ENCODE results near the gene HLTF.

HLTF gene

DNA sequence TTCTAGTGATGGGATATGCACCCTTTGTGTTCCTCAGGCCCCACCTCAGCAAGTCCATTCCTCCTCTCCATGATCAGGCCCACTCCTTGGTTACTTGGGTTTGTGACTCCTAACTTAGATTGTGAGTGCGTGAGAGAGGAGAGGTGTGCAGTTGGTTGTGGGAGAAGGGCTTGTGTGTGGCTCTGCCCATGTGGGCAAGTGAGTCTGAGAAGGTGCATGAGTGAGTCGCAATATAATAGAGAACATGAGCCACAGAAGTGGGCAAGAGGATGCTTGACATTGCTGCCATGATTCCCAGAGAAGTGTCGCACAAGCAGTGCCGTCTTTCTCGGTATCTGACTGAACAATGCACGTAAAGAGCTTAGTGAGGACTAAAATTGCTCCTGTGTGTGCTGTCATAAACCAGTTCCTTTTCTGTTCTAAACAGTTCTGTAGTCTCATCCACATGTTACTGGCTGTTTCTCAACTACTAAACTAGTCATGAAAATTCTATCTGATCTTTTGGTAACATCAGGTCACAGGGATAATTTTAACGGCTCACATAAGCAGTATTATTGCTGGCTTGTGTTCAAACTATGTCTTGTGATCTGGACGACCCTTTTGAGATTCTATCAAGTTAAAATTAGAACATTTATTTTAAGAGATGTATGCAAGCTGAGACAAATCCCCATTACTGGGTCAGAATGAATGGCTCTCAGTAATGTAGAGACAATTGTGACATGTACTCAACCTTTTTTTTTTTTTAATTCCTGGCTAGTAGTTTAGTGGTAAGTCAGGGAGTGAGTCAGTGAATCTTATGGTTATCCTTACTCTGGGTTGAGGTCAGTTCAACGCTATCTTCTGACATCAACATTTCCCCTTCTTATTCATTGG lies 69.4 kb downstream of the HLTF start:
- DNase-seq: no peak

GRCh38 chr3:149016242-149016641 lies 70.1 kb downstream of the HLTF start:
- no peak for DNase-seq

DNA sequence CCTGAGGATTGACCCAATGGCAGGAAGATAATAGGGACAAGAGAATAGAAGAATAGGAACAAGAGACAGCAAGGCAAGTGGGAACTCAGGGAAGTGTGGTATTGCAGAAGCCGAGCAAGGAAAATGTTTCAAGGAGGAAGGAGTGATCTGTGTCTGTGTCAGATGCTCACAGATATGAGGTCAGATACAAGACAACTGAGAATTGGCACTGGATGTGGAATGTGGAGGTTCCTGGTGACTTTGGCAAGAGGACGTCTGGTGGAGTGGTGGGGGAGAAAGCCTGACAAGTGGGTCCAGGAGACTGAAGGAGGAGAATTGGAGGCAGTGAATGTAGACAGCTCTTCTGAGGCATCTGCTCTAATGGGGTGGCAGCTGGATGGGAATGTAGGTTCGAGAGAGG lies 70.9 kb downstream of the HLTF start:
- DNase-seq: no peak

- no peak for DNase-seq
Measured at GRCh38 chr3:149013726-149014125, 72.6 kb downstream of the HLTF start.

GRCh38 chr3:149011676-149012075 lies 74.7 kb downstream of the HLTF start:
- no peak for DNase-seq

GRCh38 chr3:149010966-149011365 lies 75.4 kb downstream of the HLTF start:
- DNase-seq: no peak

DNA sequence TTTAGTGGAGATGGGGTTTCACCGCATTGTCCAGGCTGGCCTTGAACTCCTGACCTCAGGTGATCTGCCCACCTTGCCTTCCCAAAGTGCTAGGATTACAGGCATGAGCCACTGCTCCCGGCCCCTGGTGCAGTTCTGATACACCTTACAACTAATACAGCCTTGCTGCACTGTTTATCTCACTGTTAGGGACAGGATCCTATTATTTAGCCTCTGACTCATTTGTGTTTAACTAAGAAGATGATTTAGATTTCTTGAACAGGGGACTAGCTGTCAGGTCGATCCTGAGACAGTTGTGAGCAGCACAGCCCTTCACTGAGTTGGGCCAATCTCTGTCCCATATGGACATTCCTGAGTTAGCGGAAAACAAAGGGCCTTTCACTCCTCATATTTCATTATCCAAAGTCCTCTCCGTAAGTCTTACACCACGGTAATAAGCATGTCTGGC lies 75.8 kb downstream of the HLTF start:
- DNase-seq: no peak

DNA sequence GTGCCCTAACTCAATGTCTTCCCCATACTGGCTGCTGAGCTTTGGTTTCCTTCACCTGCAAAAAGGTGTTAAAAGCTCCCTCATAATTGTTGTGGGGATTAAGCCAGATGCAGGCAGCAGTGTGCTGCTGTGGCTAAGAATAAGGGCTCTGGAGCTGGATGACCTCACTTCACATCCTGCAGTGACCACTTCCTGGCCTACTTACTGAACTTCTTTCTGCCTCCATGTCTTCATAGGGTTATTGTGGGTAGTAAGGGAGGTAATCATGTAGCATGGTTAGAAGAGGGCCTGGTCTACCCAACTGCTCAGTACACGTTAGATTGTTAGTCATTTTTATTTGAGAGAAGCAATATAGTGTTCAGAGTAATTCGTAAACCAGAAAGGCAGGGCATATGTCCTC lies 76.6 kb downstream of the HLTF start:
- DNase-seq: no peak

- no peak for DNase-seq
Measured at GRCh38 chr3:149007567-149008257, 78.6 kb downstream of the HLTF start.

- DNase-seq: no peak
Measured at GRCh38 chr3:149005416-149005815, 80.9 kb downstream of the HLTF start.

- peak; percentile 86 for DNase-seq
Measured at GRCh38 chr3:149004622-149005021, 81.7 kb downstream of the HLTF start.

- DNase-seq: no peak
Measured at GRCh38 chr3:149003653-149004305, 82.6 kb downstream of the HLTF start.

- DNase-seq: no peak
Measured at GRCh38 chr3:149001727-149002126, 84.6 kb downstream of the HLTF start.

- DNase-seq: no peak
Measured at GRCh38 chr3:149000206-149000745, 86.1 kb downstream of the HLTF start.

DNA sequence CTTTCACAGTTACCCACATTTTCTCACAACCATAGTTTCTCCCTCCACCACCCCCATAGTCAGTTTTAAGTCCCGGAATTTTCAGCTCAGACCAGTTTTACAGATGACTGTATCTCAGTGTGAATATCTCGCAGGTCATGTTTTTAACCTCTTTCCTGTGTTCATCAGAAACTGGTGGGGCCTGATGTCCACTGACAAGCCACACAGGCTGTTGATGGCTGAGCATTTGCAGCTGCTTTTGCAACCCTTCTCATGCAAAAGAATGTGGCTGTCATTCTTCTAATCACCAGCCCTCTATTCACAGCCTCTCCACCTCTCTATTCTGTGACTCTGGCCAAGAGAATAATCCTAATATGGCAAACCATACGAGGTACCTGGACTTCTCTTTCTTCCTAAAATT lies 86.5 kb downstream of the HLTF start:
- no peak for DNase-seq

GRCh38 chr3:148998715-148999423 lies 87.5 kb downstream of the HLTF start:
- DNase-seq: peak; percentile 13

GRCh38 chr3:148998297-148998696 lies 88.0 kb downstream of the HLTF start:
- DNase-seq: no peak

GRCh38 chr3:148997623-148998022 lies 88.7 kb downstream of the HLTF start:
- no peak for DNase-seq

GRCh38 chr3:148992635-148993255 lies 93.6 kb downstream of the HLTF start:
- DNase-seq: no peak

DNA sequence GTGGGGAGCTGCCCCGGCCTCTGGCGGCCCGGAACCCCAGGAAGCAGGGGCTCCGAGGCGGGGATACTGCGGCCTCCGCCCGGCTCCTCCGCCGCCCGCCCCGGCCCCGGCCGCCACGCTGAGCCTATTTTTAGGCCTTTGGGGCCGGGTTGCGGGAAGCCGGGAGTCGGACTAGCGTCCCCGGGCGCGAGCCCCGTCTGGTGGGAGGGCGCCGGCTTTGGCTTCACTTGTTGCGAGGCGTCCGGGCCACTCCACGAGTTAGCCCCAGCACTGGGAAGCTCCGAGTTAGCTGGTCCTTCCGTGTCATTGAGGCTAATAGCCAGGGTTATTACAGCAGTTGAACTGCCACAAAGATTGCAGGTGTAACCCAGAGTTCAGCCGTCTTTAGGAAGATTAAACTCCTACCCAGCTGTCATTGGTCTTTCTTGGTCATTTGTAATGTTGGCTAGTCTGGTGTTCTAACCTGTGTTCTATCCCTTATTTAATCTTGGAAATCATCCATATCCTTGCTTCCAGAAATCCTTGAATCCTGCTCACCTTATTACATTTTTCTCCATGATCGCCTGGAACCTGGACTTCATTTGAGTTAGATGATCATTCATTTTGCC lies 94.2 kb downstream of the HLTF start:
- peak; percentile 6 for DNase-seq

- DNase-seq: peak; percentile 72
Measured at GRCh38 chr3:148991219-148992026, 94.9 kb downstream of the HLTF start, which contains the start of gene GYG1. TSS of gene GYG1 (plus strand) at chr3:148991540. CDS start at chr3:148991641, 101 bp downstream.

Data from NCI-H1092 treated with DMSO at 0.1 percent for 48 hours (cell line).